HepG2 (cell line): Measurements from ENCODE around the gene PODXL2. TPM values are rescaled to one million over a fixed set of nuclear protein-coding genes. Genes with fewer than 3 reads are reported as not detected.
A peak's percentile ranks its signal among the peaks of the same experiment; 100 is the strongest.

ENCODE experiments used
- ATF6 ChIP-seq: sonication (generic); formaldehyde crosslinking; conservative IDR thresholded peaks from 2 replicates; pipeline ENCODE4 v1.4.0; 2020; ENCODE audit warnings: missing genetic modification reagents
- CREM ChIP-seq, 2 experiments: sonication (generic) in 1 of 2; formaldehyde crosslinking in 1 of 2; IDR thresholded peaks; 2 replicates each; pipeline versions ENCODE4 v1.4.0 to v1.6.1; 2016 to 2020; ENCODE audit warnings: antibody characterized with exemption in 1 of 2, mild to moderate bottlenecking in 1 of 2, missing genetic modification reagents in 1 of 2
- DNMT1 ChIP-seq: sonication (generic); formaldehyde crosslinking; IDR thresholded peaks from 2 replicates; pipeline ENCODE4 v1.5.1; 2020; ENCODE audit warnings: mild to moderate bottlenecking, missing genetic modification reagents
- FOXO4 ChIP-seq: sonication (generic); formaldehyde crosslinking; conservative IDR thresholded peaks from 2 replicates; pipeline ENCODE4 v1.8.1; 2023; ENCODE audit warnings: missing genetic modification reagents
- FOXP1 ChIP-seq, 2 experiments: fragments of 450-650 bp in 1 of 2; IDR thresholded peaks; 2 replicates each; pipeline ENCODE4 v1.6.1; 2017 to 2018; ENCODE audit warnings: antibody characterized with exemption in 1 of 2
- HES4 ChIP-seq: sonication (generic); formaldehyde crosslinking; IDR thresholded peaks from 2 replicates; pipeline ENCODE4 v1.9.0; 2021; ENCODE audit warnings: mild to moderate bottlenecking, missing genetic modification reagents, borderline replicate concordance
- KLF9 ChIP-seq: IDR thresholded peaks from 2 replicates; pipeline ENCODE4 v1.6.1; 2016; ENCODE audit warnings: low read depth
- NCOA2 ChIP-seq: sonication (generic); formaldehyde crosslinking; IDR thresholded peaks from 2 replicates; pipeline ENCODE4 v1.8.0; 2022; ENCODE audit warnings: inconsistent platforms
- SAFB2 ChIP-seq: sonication (generic); formaldehyde crosslinking; IDR thresholded peaks from 2 replicates; pipeline ENCODE4 v1.5.1; 2020; ENCODE audit warnings: missing genetic modification reagents, low read depth, mild to moderate bottlenecking, borderline replicate concordance
- SMAD3 ChIP-seq: sonication (generic); formaldehyde crosslinking; IDR thresholded peaks from 2 replicates; pipeline ENCODE4 v1.4.0; 2020; ENCODE audit warnings: missing genetic modification reagents
- SMYD3 ChIP-seq: sonication (generic); formaldehyde crosslinking; IDR thresholded peaks from 2 replicates; pipeline ENCODE4 v1.8.1; 2023; ENCODE audit warnings: mild to moderate bottlenecking, missing genetic modification reagents
- SSRP1 ChIP-seq: IDR thresholded peaks from 2 replicates; pipeline ENCODE4 v1.6.1; 2016; ENCODE audit warnings: control low read depth
- ZBTB7B ChIP-seq: sonication (generic); formaldehyde crosslinking; IDR thresholded peaks from 2 replicates; pipeline ENCODE4 v1.4.0; 2020; ENCODE audit warnings: missing genetic modification reagents
- ZNF329 ChIP-seq: sonication (generic); formaldehyde crosslinking; IDR thresholded peaks from 2 replicates; pipeline ENCODE4 v1.9.0; 2021; ENCODE audit warnings: low read depth, mild to moderate bottlenecking, missing genetic modification reagents
- ZNF503 ChIP-seq: sonication (generic); formaldehyde crosslinking; IDR thresholded peaks from 2 replicates; pipeline ENCODE4 v1.4.0; 2020; ENCODE audit warnings: missing genetic modification reagents
- ZNF564 ChIP-seq: sonication (generic); formaldehyde crosslinking; IDR thresholded peaks from 2 replicates; pipeline ENCODE4 v1.8.1; 2023; ENCODE audit warnings: mild to moderate bottlenecking, missing genetic modification reagents
- ZNF597 ChIP-seq: sonication (generic); formaldehyde crosslinking; IDR thresholded peaks from 2 replicates; pipeline ENCODE4 v1.5.0; 2020; ENCODE audit warnings: missing genetic modification reagents
- ZNF616 ChIP-seq: sonication (generic); formaldehyde crosslinking; IDR thresholded peaks from 2 replicates; pipeline ENCODE4 v1.5.0; 2020; ENCODE audit warnings: low read depth, mild to moderate bottlenecking, missing genetic modification reagents
- polyA plus RNA-seq, 8 experiments: library from polyadenylated mRNA; depleted of rRNA in 3 of 8; stranded (reverse) in 7 of 8; unstranded in 1 of 8; fragments of >200 nt; fragmentation: Illumina TruSeq in 4 of 8; extraction: Trizol in 4 of 8; gene quantifications; 2 replicates each; pipeline versions ENCODE4 v1.2.1 to v1.2.3, GENCODE V29; 2011 to 2016; ENCODE audit warnings: low read depth in 4 of 8, missing spikeins in 1 of 8, mixed read lengths in 1 of 8; ENCODE audit not compliant: insufficient read depth in 1 of 8
- total RNA-seq, 5 experiments: library from RNA; depleted of rRNA; stranded (reverse); fragments of >200 nt; fragmentation: Illumina TruSeq; extraction: Trizol; gene quantifications; 2 replicates each; pipeline ENCODE4 v1.2.3, GENCODE V29; 2016; ENCODE audit warnings: low read depth in 1 of 5
- TF ChIP-seq, protein P1 (sequence below): sonication (generic); formaldehyde crosslinking; IDR thresholded peaks from 2 replicates; pipeline ENCODE4 v1.8.0; 2022; ENCODE audit warnings: mild to moderate bottlenecking, missing genetic modification reagents; ENCODE audit not compliant: insufficient replicate concordance

Gene PODXL2
- total and polyA plus RNA-seq, 2 of the 13 experiments (the other 11 are each of a cell fraction or from before 2014, with no cell fraction given): 20.4 to 25.1 TPM

DNA sequence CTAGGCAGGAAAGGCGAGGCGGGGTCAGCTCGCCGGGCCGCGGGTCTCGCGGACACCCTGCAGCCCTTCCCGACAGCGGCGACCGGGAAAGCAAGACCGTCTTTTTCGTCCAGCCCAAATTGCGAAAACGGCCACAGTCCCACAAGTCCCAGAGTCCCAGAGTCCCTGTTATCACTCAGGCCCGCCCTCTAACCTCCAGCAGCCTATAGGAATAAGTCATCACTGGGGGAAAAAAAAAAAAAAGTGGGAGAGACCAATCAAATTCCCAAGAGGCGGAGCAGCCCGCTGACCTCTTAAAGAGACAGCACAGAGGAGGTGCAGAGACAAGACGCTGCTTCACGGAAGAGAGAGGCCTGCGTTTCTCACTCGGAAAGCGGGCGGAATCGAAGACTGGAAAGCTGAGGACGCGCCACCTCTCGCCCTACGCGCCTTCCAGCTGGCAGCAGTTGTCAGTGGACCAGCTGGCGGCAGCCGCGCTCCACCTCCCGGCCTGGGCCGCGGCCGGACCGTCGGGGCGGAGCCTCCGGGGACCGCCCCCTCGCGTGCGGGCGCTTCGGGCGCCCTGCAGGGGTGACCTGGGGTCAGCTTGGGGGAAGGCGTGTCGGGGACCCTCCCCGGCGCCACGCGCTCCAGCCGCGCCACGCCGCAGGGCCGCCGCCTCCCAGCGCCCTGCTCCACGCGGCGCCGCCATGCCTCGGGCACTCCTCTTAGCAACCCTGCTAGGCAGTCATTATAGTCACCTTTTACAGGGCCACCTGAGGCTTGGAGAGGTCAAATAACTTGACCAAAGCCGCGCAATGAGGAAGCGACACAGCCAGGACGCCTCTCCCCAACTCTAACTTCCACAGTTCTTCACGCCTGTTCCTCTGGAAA, 38.2 kb upstream of the PODXL2 start, which contains the start of gene TPRA1 (continued):
- TF ChIP-seq ZBTB7B (CRISPR knock-in tag): no peak
- TF ChIP-seq HES4: 0 out of 2 replicates have a peak, but pooled peaks have one; percentile 64
- no peak for TF ChIP-seq KLF9 (CRISPR knock-in tag)
- TF ChIP-seq SSRP1 (CRISPR knock-in tag): no peak
- peak; percentile 14; the same call in 1 of the 2 replicates for TF ChIP-seq ZNF616 (CRISPR knock-in tag)
- TF ChIP-seq FOXO4: no peak
- TF ChIP-seq SAFB2 (CRISPR knock-in tag): no peak
- TF ChIP-seq NCOA2: peak; percentile 63; the same call in 1 of the 2 replicates
- TF ChIP-seq, protein P1, sequence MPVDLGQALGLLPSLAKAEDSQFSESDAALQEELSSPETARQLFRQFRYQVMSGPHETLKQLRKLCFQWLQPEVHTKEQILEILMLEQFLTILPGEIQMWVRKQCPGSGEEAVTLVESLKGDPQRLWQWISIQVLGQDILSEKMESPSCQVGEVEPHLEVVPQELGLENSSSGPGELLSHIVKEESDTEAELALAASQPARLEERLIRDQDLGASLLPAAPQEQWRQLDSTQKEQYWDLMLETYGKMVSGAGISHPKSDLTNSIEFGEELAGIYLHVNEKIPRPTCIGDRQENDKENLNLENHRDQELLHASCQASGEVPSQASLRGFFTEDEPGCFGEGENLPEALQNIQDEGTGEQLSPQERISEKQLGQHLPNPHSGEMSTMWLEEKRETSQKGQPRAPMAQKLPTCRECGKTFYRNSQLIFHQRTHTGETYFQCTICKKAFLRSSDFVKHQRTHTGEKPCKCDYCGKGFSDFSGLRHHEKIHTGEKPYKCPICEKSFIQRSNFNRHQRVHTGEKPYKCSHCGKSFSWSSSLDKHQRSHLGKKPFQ: peak; percentile 11
- TF ChIP-seq ZNF329 (CRISPR knock-in tag): peak; percentile 68; the same call in 1 of the 2 replicates
- no peak for TF ChIP-seq ZNF597 (CRISPR knock-in tag)
- peak; percentile 86 for TF ChIP-seq ZNF564 (CRISPR knock-in tag)
- peak; percentile 28; the same call in 1 of the 2 replicates for TF ChIP-seq CREM (IDR thresholded peaks at IDR 0.05)
- no peak for TF ChIP-seq CREM (CRISPR knock-in tag; IDR thresholded peaks at IDR 0.05)
- TF ChIP-seq SMAD3 (CRISPR knock-in tag): no peak
- TF ChIP-seq FOXP1 (IDR thresholded peaks at IDR 0.05): no peak
- no peak for TF ChIP-seq FOXP1 (CRISPR knock-in tag; IDR thresholded peaks at IDR 0.05)
- TF ChIP-seq ZNF503 (CRISPR knock-in tag): no peak
- TF ChIP-seq DNMT1: no peak
- no peak for TF ChIP-seq SMYD3
- TF ChIP-seq ATF6: no peak
